ENCODE measurements around the gene KCTD17.

The KCTD17 gene

DNA sequence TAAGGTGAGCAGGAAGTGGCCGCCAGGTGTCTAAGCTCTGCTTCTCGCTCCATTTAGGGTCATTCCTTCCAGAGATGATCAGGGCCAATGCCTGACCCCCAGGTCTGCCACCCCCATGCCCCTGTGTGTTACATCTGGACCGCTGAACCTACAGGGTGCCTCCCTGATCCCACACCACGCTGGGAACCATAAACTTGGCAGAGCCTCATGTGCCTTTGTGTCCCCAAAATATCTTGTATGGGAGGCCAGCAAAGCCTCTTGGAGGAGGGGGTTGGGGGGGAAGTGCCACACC lies 36.0 kb upstream of the KCTD17 start:
- TF ChIP-seq ZFX (IDR thresholded peaks at IDR 0.05; ENCODE audit: borderline replicate concordance) = no peak
- H3K27ac ChIP-seq = no peak overlapping the region

DNA sequence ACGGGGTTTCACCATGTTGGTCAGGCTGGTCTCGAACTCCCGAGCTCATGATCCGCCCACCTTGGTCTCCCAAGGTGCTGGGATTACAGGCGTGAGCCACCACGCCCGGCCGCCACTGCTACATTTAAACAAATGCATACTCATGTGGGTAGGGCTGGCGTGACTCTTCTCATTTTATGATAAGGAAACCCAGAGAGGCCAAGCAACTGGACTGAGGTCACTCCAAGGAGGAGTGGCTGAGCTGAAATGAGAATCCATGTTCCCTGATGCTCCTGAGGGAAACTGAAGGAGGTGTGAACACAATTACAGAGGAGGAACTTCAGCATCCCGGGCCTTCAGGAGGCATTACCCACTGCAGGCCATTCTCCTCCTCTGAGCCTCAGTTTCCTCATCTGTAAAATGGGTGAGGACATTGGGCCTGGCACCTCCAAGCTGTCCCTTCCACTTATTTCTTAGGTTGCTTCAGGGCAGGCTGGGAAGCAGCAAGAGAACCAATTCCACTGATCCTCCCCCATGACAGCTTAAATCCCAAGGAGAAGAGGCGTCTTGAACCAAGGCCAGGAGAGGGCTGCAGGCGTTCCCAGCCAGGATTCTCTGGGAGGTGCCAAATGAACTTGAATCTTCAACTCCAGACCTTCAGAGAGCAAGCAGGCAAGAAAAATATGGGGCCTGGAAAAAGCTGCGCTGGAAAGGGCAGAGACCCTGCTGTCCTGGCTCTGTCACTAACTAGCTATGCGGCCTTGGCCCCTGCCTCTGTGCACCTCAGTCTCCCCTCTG lies 35.2 kb upstream of the KCTD17 start:
- TF ChIP-seq CTCF (IDR thresholded peaks at IDR 0.05) (no peak), ZFX (IDR thresholded peaks at IDR 0.05; ENCODE audit: borderline replicate concordance) (no peak)
- H3K27ac ChIP-seq = no peak overlapping the region

GRCh38 chr22:37017356-37017755 lies 34.2 kb upstream of the KCTD17 start:
- H3K27ac ChIP-seq = no peak overlapping the region
- TF ChIP-seq CTCF (IDR thresholded peaks at IDR 0.05) = no peak
- no peak for TF ChIP-seq ZFX (IDR thresholded peaks at IDR 0.05; ENCODE audit: borderline replicate concordance)

DNA sequence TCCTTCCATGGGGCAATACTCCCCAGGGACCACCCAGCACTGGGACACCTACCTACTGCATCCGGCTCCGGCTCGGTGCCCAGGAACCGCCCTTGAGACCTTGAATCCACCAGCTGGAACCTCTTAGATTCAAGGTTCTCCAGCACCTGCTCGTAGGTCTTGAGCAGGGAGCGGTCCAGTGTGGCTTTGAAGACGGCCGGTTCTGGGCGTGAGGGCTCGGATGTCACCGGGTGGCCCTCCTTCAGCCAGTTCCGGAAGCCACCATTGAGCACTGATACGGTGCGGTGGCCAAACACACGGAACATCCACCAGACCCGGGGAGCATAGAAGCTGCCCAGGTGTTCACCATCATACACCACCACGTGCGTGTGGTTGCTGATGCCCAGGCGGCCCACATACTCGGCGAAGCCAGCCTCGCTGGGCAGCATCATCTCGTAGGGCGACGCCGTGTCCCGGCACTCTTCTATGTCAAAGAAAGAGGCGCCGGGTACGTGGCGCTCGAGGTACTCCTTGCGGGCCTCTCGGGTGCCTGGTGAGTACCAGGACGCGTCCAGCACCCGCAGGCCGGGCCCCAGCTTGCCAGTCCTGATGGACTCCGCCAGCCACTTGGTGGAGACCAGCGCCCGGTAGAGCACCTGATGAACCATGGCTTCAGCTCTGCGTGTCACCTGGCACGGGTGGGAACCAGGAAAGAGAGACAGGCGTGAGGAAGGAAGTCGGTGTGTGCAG lies 33.3 kb upstream of the KCTD17 start:
- TF ChIP-seq ZFX (IDR thresholded peaks at IDR 0.05; ENCODE audit: borderline replicate concordance) (no peak), CTCF (IDR thresholded peaks at IDR 0.05) (no peak)
- H3K27ac ChIP-seq = no peak overlapping the region

- peak overlapping the region; percentile 73 for H3K27ac ChIP-seq
- TF ChIP-seq CTCF (IDR thresholded peaks at IDR 0.05) (no peak), ZFX (IDR thresholded peaks at IDR 0.05; ENCODE audit: borderline replicate concordance) (no peak)
Observed at GRCh38 chr22:37018815-37019308, 32.7 kb upstream of the KCTD17 start.

- peak within 1 kb of the TSS; percentile 73 for H3K27ac ChIP-seq
- TF ChIP-seq ZFX (IDR thresholded peaks at IDR 0.05; ENCODE audit: borderline replicate concordance) (no peak), CTCF (IDR thresholded peaks at IDR 0.05) (no peak; the same call in 1 of the 2 replicates)
Observed at GRCh38 chr22:37019309-37020191, 32.0 kb upstream of the KCTD17 start, which contains the start of the genes MPST and TST. Gene MPST, plus strand, starts transcription at chr22:37019742. Its CDS starts 95 bp downstream, at chr22:37019837. Gene TST, minus strand, starts transcription at chr22:37019447. Its CDS starts 715 bp downstream, at chr22:37018732.

DNA sequence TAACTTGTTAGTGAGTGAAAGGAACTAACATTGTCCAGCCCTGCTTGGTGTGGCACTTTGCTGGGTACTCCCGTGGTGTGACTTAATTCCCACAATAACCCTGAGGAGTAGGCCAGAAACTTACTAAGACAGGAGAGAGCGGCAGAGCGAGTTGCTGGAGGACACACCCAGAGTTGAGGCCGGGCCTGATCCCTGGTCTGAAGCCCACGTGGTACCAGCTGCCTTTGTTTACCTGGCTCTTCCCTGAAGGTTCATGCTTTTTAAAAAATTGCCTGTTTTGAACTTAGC lies 31.4 kb upstream of the KCTD17 start:
- TF ChIP-seq ZFX (IDR thresholded peaks at IDR 0.05; ENCODE audit: borderline replicate concordance) (no peak), CTCF (IDR thresholded peaks at IDR 0.05) (no peak)
- H3K27ac ChIP-seq = peak overlapping the region; percentile 73

All from 22Rv1 (cell line).